Stimulated activated naive CD8-positive, alpha-beta T cell treated with anti-CD3 and anti-CD28 coated beads, Interleukin-15, Interleukin-2, amounts not matched to agents 100 ng/mL and 50 ng/mL, for 24 hours (primary cell): ENCODE measurements around the gene DLEC1.

Experiments used
- H3K27ac Mint-ChIP-seq: one replicate; pipeline ENCODE4 v1.8.0; 2021; ENCODE audit warnings: mild to moderate bottlenecking, mixed read lengths
- H3K27me3 Mint-ChIP-seq: one replicate; pipeline ENCODE4 v1.8.0; 2021; ENCODE audit warnings: mixed read lengths
- H3K36me3 Mint-ChIP-seq: one replicate; pipeline ENCODE4 v1.8.0; 2021; ENCODE audit warnings: low read depth, mixed read lengths
- H3K4me1 Mint-ChIP-seq: one replicate; pipeline ENCODE4 v1.8.0; 2021; ENCODE audit warnings: low read depth, mixed read lengths
- H3K4me3 Mint-ChIP-seq: one replicate; pipeline ENCODE4 v1.8.0; 2021; ENCODE audit warnings: mild to moderate bottlenecking, mixed read lengths
- H3K9me3 Mint-ChIP-seq: one replicate; pipeline ENCODE4 v1.8.0; 2021; ENCODE audit warnings: mixed read lengths

Gene DLEC1

GRCh38 chr3:37996785-37997301 is 42.2 kb upstream of the DLEC1 start:
- H3K36me3 Mint-ChIP-seq: peaks cover 17% of the 10 kb centered on the region
- no peaks in the 10 kb centered on the region for H3K9me3 Mint-ChIP-seq
- H3K27ac Mint-ChIP-seq: peak overlapping the region; percentile 62
- peaks cover 58% of the 10 kb centered on the region for H3K4me1 Mint-ChIP-seq
- no peaks in the 10 kb centered on the region for H3K27me3 Mint-ChIP-seq
- no peak overlapping the region for H3K4me3 Mint-ChIP-seq

- Mint-ChIP-seq H3K4me3 (no peak overlapping the region), H3K9me3 (no peaks in the 10 kb centered on the region), H3K36me3 (peaks cover 17% of the 10 kb centered on the region), H3K27ac (no peak overlapping the region), H3K4me1 (peaks cover 58% of the 10 kb centered on the region), H3K27me3 (no peaks in the 10 kb centered on the region)
Measured at GRCh38 chr3:37997342-37997741, 41.7 kb upstream of the DLEC1 start.

- peak overlapping the region; percentile 94 for H3K27ac Mint-ChIP-seq
- H3K4me3 Mint-ChIP-seq: peak overlapping the region; percentile 78
- H3K27me3 Mint-ChIP-seq: no peaks in the 10 kb centered on the region
- peaks cover 17% of the 10 kb centered on the region for H3K36me3 Mint-ChIP-seq
- peaks cover 58% of the 10 kb centered on the region for H3K4me1 Mint-ChIP-seq
- H3K9me3 Mint-ChIP-seq: no peaks in the 10 kb centered on the region
Measured at GRCh38 chr3:37997791-37998370, 41.1 kb upstream of the DLEC1 start.

GRCh38 chr3:37999836-38000235 is 39.2 kb upstream of the DLEC1 start:
- Mint-ChIP-seq H3K4me3 (peak overlapping the region; percentile 47), H3K27me3 (no peaks in the 10 kb centered on the region), H3K27ac (peak overlapping the region; percentile 53), H3K4me1 (peaks cover 51% of the 10 kb centered on the region), H3K36me3 (peaks cover 24% of the 10 kb centered on the region), H3K9me3 (no peaks in the 10 kb centered on the region)

- Mint-ChIP-seq H3K4me3 (no peak overlapping the region), H3K27ac (no peak overlapping the region), H3K9me3 (no peaks in the 10 kb centered on the region), H3K4me1 (peaks cover 46% of the 10 kb centered on the region), H3K36me3 (peaks cover 26% of the 10 kb centered on the region), H3K27me3 (no peaks in the 10 kb centered on the region)
Measured at GRCh38 chr3:38000242-38000916, 38.6 kb upstream of the DLEC1 start.

- Mint-ChIP-seq H3K27ac (no peak overlapping the region), H3K4me1 (peaks cover 40% of the 10 kb centered on the region), H3K9me3 (no peaks in the 10 kb centered on the region)
Measured at GRCh38 chr3:38000965-38001455, 38.0 kb upstream of the DLEC1 start.

GRCh38 chr3:38001456-38002081 is 37.4 kb upstream of the DLEC1 start:
- H3K36me3 Mint-ChIP-seq: peaks cover 20% of the 10 kb centered on the region
- no peaks in the 10 kb centered on the region for H3K9me3 Mint-ChIP-seq
- H3K27ac Mint-ChIP-seq: no peak overlapping the region
- no peak overlapping the region for H3K4me3 Mint-ChIP-seq
- no peaks in the 10 kb centered on the region for H3K27me3 Mint-ChIP-seq
- peaks cover 34% of the 10 kb centered on the region for H3K4me1 Mint-ChIP-seq

More at GRCh38 chr3:38000965-38001455, 38.0 kb upstream of the DLEC1 start:
- Mint-ChIP-seq H3K4me3 (no peak overlapping the region), H3K27me3 (no peaks in the 10 kb centered on the region), H3K36me3 (peaks cover 26% of the 10 kb centered on the region)

GRCh38 chr3:38002291-38002876 is 36.6 kb upstream of the DLEC1 start:
- H3K27me3 Mint-ChIP-seq: no peaks in the 10 kb centered on the region
- H3K9me3 Mint-ChIP-seq: no peaks in the 10 kb centered on the region
- peaks cover 15% of the 10 kb centered on the region for H3K36me3 Mint-ChIP-seq
- peaks cover 26% of the 10 kb centered on the region for H3K4me1 Mint-ChIP-seq
- no peak overlapping the region for H3K27ac Mint-ChIP-seq
- no peak overlapping the region for H3K4me3 Mint-ChIP-seq

GRCh38 chr3:38002940-38003339 is 36.1 kb upstream of the DLEC1 start:
- peaks cover 24% of the 10 kb centered on the region for H3K4me1 Mint-ChIP-seq
- no peak overlapping the region for H3K27ac Mint-ChIP-seq
- H3K27me3 Mint-ChIP-seq: no peaks in the 10 kb centered on the region
- H3K9me3 Mint-ChIP-seq: no peaks in the 10 kb centered on the region
- H3K4me3 Mint-ChIP-seq: no peak overlapping the region
- peaks cover 15% of the 10 kb centered on the region for H3K36me3 Mint-ChIP-seq

GRCh38 chr3:38003371-38003816 is 35.6 kb upstream of the DLEC1 start:
- Mint-ChIP-seq H3K27me3 (no peaks in the 10 kb centered on the region), H3K36me3 (peaks cover 15% of the 10 kb centered on the region), H3K27ac (no peak overlapping the region), H3K4me3 (no peak overlapping the region), H3K4me1 (peaks cover 19% of the 10 kb centered on the region), H3K9me3 (no peaks in the 10 kb centered on the region)

GRCh38 chr3:38003817-38004414 is 35.1 kb upstream of the DLEC1 start:
- Mint-ChIP-seq H3K36me3 (peaks cover 15% of the 10 kb centered on the region), H3K4me1 (peaks cover 14% of the 10 kb centered on the region), H3K4me3 (no peak overlapping the region), H3K9me3 (no peaks in the 10 kb centered on the region), H3K27me3 (no peaks in the 10 kb centered on the region), H3K27ac (no peak overlapping the region)

- no peak overlapping the region for H3K27ac Mint-ChIP-seq
- peaks cover 12% of the 10 kb centered on the region for H3K36me3 Mint-ChIP-seq
- no peak overlapping the region for H3K4me3 Mint-ChIP-seq
- H3K4me1 Mint-ChIP-seq: peaks cover 9% of the 10 kb centered on the region
- H3K9me3 Mint-ChIP-seq: no peaks in the 10 kb centered on the region
- no peaks in the 10 kb centered on the region for H3K27me3 Mint-ChIP-seq
Measured at GRCh38 chr3:38004415-38005075, 34.5 kb upstream of the DLEC1 start.

GRCh38 chr3:38005076-38006020 is 33.7 kb upstream of the DLEC1 start:
- no peaks in the 10 kb centered on the region for H3K27me3 Mint-ChIP-seq
- H3K27ac Mint-ChIP-seq: no peak overlapping the region
- peaks cover 7% of the 10 kb centered on the region for H3K4me1 Mint-ChIP-seq
- no peaks in the 10 kb centered on the region for H3K9me3 Mint-ChIP-seq
- peaks cover 8% of the 10 kb centered on the region for H3K36me3 Mint-ChIP-seq
- no peak overlapping the region for H3K4me3 Mint-ChIP-seq
